Measurements from ENCODE around the gene MAFG. TPM values are rescaled to one million over a fixed set of nuclear protein-coding genes. Genes with fewer than 3 reads are reported as not detected.

The MAFG gene
- polyA plus RNA-seq, 3 donors = 10.4 to 12.3 (median 11.9) TPM

DNA sequence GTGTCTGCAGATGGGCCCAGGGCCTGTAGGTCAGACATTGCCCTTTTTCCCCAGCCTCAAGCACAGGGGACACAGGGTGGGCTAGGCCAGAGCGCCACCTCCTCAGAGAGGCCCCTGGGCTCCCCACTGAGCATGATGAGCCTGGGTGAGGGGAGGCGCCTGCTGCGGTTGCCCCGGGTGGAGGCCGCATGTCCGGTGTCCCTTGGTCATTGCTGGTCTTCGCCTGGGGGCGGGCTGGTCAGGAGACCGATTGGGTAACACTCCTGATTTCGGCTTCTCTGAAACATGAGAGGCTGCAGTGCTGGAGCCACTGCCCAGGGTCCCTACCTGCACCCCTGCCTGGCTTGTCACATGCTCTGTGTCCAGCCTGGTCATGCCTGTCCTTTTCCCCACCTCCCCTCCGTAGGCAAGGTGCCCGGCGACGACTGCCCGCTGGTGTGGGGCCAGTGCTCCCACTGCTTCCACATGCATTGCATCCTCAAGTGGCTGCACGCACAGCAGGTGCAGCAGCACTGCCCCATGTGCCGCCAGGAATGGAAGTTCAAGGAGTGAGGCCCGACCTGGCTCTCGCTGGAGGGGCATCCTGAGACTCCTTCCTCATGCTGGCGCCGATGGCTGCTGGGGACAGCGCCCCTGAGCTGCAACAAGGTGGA lies 27.9 kb downstream of the MAFG start:
- no peak for DNase-seq (ENCODE audit: low read depth in 3 of 3, low spot score in 2 of 3)

DNA sequence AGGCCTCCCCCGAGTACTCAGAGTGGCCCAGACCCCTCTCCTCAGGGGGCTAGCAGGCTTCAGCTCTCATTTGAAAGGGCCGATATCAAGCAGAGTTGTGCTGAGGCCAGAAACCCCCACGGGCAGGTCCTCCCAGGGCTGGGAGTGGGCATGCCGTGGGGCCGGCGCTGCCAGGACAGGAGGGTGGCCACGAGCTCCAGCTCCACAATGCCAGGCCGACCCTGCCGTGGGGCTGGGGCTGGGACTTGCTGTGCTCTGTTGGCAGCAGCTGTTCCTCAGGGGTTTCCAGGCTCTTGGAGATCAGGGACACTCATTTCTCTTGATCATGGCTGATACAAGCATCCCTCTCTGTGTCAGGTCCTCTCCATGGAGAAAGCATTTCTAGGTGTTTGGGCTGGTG lies 28.6 kb downstream of the MAFG start:
- no peak for DNase-seq (ENCODE audit: low read depth in 3 of 3, low spot score in 2 of 3)

DNA sequence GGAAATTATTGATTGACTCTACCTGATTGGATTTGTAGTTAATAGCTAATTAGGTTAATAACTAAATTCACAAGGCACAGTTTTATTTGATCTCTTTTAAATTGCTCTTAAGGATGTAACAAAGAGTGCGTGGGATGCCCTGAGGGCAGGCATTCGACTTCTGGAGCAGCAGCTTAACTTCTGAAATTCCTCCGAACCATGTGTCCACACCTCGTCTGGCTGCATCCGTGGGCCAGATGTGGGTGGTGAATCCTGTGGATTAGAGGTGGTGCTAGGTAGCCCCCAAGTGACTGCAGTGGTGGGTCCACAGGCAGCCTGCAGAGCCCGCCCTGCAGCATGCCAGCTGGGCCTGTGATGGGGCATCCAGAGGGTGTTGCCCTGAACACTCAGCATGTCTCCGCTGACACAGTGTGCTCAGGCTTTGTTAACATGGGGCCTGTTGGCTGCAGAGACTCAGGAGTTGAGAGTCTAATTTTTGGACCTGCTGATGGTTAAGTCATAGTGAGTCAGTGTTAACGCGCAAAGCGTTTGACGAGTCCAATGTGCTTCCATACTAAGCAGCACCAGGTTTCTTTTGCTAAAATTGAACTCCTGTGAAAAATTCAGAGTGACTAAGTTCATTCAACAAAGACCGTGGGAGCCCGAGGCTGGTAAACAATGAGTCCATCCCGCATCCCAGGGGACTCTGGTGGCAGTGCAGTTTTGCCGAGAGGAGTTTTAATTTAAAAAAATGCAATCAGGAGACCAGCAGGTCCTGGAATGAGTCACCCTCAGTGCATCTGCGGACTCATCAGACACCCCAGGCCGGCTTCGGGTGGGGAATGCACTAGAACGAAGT lies 29.3 kb downstream of the MAFG start:
- DNase-seq (ENCODE audit: low read depth in 3 of 3, low spot score in 2 of 3) = no peak

DNA sequence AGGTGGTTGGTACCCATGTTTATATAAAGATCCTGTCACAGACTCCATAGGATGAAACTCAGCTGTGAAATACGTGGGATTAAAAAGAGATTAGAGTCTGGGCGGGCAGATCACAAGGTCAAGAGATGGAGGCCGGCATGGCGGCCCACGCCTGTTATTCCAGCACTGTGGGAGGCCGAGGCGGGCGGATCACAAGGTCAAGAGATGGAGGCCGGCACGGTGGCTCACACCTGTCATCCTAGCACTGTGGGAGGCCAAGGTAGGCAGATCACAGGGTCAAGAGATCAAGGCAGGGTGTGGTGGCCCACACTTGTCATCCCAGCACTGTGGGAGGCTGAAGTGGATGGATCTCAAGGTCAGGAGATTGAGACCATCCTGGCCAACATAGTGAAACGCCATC lies 32.1 kb downstream of the MAFG start:
- no peak for DNase-seq (ENCODE audit: low read depth in 3 of 3, low spot score in 2 of 3)

DNA sequence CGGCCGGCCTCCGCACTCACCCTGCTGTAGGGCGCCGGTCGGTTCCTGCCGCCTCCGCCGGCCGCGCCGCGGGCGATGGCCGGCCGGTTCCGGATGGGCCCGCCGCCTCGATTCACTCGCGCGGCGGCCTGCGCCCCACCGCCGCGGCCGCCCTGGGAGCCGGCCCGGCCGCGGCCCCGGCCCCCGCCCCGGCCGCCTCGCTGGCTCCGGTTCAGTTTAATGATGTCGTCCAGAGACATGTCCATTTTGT lies 36.3 kb downstream of the MAFG start:
- no peak for DNase-seq (ENCODE audit: low read depth in 3 of 3, low spot score in 2 of 3)

DNA sequence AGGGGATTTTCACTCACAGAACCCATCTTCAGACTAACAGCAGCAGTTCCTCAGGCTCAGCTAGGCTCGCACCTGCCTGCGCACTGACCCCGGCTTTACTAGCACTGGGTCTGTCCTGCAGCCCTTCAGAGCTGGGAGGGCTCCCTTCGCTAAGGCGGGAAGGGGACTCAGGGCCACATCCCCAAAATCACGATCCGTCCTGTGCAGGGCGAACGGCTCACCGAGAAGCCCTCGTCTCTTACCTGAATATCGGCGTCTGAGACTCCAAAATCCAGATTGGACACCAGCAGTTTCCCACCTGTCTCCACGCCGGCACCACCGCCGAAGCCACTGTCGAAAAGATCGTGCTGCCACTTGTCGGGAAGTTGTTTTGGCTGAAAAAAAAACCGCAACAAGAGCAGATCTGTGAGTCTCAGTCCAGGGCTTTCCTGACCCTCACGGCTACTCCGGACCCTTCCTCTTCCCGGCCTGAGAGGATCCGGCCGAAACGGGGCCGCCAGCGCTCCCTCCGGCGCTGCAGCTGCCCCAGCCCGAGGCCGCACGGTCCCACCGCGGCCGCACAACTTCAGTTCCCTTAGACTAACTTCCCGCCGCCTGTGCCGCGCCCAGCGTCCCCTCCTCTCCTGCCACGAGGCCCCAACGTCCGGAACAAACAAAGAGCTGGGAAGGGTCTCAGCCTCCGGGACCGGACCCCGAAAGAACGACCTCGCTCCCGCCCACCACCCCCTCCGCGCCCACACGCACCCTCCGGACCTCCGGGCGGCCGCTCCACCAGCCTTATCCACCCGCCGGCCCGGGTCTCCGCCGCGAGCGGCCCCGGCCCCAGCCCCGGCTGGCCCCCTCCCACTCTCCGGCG lies 36.9 kb downstream of the MAFG start:
- no peak for DNase-seq (ENCODE audit: low read depth in 3 of 3, low spot score in 2 of 3)

DNA sequence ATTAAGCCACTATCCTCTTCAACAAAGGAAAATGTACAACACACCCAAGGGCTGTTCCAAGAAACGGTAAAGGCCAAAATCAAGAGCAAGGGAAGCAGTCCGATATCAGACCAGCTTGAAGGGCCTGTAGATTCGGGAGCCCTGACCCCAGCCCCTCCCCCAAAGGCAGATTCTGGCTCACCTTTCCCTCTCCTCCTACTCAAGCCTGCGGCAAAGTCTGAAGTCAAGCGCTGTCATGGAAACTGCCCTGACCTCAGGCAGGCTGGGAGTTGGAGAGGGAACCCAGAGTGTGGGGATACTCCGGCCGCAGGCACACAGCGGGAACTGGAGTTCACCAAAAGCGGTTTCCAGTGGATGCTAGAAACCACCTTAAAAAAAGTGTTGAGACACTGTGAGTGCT lies 37.9 kb downstream of the MAFG start:
- no peak for DNase-seq (ENCODE audit: low read depth in 3 of 3, low spot score in 2 of 3)

DNA sequence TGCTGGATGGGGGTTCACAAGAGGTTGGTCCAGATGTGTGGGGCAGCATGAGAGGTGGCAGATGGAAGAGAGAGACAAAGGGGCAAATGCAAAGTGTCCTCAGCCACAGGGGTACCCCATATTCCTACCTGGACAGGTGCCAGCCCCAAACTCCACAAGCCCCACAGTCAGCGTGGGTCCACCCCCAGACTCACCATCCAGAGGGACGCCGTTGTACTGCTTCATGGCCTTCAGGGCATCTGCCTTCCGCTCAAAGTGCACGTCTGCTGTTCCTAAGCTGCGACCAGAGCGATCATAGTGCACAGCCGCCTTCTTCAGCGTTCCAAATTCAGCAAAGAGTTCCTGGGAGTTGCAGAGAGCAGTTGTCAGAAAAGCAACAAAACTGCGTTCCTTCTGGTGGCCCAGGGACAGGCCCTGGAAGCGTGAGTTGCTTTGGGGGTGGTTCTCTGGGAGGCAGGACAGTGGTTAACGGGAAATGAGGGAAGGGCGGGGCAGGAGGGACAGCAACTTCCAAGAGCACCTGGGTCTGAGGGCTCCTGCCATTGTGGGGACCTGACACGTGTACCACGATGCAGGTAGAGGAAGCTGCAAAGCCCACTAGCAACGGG lies 38.4 kb downstream of the MAFG start:
- DNase-seq (ENCODE audit: low read depth in 3 of 3, low spot score in 2 of 3) = no peak

DNA sequence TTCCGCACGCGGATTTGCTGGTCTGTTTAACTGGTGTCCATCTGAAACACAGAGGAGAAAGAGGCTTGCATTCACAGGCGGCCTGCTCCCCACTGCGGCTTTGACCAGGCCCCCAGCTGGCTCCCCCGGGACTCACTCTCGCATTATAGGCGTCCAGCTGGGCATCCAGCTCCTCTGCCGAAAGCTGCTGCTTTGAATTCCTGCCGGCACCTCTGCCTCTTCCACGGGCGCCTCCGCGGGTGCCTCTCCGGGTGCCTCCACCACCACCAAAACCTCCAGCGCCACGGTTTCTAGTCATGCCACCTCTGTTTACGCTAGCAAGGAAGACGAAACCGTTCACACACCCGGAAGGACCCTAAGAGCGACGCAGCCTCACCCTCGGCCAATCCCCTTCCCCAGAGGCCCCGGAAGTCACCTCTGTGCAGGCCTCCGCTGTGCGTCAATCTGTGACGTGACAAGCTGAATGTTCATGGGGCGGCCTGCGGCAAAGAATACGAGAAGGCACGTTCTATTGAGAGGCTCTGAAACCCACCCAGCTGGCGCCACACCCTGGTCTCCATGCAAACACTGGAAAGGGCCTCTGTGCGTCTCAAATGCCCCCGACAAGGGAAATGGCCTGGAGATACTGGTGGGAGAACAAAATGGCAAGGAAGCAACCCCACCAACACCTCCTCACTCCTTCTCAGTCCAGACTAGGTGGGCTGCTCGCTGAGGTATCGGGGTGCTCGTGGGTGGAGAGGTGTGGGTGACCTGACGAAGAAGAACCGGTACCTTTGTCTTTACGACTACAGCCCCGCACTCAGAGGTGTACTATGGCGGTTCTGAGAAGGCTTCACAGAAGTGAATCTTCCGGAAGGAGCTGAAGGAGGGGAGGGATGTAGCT lies 39.2 kb downstream of the MAFG start:
- DNase-seq (ENCODE audit: low read depth in 3 of 3, low spot score in 2 of 3) = no peak

DNA sequence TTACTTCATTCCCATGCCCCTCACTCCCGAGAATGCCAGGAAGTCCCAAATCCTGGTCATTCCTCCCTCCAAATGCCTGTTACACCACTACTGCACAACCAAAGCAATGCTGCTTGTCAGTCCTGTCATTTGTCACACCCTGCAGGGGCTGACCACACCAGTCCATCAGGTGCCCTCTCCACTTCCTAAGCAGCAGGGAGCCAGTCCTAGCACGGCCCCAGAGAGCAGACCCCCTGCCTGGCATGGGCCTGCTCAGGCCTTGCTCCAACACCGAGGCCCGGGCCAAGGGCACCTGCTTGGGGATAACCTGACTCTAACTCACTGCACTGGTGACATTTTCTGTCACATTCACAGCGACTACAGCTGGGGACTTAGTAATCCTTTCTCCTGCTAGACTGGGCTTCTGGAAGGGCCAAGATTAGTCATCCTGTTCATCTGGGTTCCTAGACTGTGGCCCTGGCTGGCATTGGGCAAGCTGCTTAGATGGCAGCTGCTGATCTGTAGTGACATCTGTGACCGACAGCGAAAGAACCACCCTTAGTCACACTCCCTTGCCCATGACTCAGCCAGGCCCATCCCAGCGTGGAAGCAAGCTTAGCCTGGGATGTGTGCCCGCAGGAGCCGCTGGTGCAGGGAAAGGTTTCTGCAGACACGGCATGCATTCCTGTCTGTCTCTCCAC lies 41.5 kb downstream of the MAFG start:
- DNase-seq (ENCODE audit: low read depth in 3 of 3, low spot score in 2 of 3) = no peak

DNA sequence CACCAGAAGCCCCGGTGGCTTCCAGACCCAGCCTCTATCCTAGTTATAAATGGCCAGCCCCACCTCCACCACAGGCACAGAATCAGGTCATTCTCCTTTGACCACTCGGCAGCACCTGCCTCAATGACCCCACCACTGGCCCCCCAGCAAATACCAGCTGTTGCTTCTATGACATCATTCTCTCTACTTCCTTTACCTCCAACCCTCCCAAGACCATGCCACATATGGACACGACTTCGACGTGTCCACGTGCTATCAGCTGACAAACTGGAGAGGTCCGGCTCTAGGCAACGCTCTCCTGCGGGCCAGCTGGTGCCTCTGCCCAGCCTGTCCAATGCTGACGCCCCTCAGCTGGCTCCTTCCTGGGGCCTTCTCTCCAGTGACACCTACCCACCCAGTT lies 42.1 kb downstream of the MAFG start:
- no peak for DNase-seq (ENCODE audit: low read depth in 3 of 3, low spot score in 2 of 3)

DNA sequence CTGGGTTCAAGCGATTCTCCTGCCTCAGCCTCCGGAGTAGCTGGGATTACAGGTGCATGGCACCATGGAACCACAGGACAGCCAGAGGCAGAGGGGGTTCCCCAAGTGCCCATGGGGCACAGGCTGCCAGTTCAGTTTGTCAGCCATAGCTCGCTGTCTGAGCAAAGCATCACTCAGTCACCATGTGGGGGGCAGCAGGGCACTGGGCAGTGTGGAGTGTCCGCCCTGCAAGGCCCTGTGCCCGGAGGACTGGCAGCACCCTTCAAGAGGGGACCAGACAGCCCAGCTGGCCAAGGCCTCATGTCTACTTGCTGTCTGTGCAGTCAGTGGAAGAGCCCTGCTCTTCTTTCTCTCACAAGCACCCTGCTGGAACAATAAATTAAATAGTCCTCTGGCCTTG lies 42.6 kb downstream of the MAFG start:
- no peak for DNase-seq (ENCODE audit: low read depth in 3 of 3, low spot score in 2 of 3)

DNA sequence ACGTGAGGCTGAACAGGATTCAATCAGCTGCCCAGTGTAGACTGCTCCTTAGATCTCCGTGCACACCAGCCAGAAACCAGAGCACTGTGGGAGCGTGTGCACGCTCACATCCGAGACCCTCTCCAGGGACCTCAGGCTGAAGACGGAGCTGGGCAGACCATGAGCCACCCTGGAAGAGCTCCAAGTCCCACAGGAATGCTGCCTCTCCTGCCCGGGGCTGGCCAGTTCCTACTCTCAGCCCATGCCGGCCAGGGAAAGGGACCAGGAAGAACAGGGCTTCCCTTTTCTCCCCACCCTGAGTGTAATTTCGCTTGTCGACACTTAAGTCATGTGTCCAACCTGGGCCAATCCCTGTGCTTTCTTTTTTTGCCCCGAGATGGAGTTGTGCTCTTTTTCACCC lies 43.0 kb downstream of the MAFG start:
- no peak for DNase-seq (ENCODE audit: low read depth in 3 of 3, low spot score in 2 of 3)

DNA sequence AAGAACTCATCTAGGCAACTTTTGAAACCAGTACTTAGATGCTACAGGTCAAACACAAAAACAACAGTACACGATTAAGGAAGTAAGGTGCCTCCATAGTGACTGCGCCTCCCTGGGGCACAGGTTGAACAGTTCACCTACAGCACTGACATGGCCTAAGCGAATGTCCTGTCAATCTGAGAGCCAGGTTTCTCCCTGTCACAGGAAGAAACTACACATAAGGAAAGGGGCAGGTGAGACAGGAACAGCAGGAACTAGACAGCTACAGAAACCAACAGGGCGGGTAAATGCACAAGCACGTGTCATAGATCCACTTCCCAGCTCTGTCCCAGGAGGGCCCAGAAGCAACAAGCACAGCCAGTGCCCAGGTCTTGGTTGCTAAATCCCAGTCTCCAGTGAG lies 48.4 kb downstream of the MAFG start:
- DNase-seq (ENCODE audit: low read depth in 3 of 3, low spot score in 2 of 3) = no peak

DNA sequence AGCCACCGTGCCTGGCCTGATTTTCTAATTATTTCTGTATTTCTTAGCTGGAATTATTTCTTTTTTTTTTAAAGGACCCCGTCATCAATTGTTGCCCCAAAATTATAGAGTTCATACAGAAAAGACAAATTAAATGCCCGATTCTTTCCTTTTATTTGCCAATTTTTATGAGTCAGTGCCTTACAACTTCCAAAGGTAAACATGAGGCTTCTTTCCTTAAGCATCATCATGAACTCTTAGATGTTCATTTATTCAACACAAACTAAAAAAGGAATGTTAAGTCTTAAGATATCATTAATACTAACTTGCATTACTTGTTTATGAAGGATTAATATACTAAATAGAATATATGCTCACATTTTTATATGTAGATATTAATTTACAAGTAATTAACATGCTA lies 49.2 kb downstream of the MAFG start:
- no peak for DNase-seq (ENCODE audit: low read depth in 3 of 3, low spot score in 2 of 3)

DNA sequence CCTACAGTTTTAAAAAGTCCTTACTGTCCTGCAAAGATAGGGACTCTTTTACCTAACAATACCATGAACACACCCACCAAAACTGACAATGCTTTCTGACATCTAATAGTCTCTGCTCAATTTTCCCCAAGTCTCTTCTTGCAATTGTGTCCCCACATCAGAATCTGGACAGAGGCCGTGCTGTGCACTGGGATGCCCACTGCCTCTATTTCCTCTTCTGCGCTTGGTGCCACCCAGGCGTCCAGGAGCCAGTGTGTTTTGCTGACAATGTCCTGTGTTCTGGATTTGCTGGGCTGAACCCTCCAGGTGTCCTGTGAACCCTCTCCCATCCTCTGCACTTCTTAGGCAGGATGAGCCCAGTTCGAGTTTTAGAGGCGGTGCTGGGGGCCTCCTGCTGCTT lies 50.0 kb downstream of the MAFG start:
- no peak for DNase-seq (ENCODE audit: low read depth in 3 of 3, low spot score in 2 of 3)

DNA sequence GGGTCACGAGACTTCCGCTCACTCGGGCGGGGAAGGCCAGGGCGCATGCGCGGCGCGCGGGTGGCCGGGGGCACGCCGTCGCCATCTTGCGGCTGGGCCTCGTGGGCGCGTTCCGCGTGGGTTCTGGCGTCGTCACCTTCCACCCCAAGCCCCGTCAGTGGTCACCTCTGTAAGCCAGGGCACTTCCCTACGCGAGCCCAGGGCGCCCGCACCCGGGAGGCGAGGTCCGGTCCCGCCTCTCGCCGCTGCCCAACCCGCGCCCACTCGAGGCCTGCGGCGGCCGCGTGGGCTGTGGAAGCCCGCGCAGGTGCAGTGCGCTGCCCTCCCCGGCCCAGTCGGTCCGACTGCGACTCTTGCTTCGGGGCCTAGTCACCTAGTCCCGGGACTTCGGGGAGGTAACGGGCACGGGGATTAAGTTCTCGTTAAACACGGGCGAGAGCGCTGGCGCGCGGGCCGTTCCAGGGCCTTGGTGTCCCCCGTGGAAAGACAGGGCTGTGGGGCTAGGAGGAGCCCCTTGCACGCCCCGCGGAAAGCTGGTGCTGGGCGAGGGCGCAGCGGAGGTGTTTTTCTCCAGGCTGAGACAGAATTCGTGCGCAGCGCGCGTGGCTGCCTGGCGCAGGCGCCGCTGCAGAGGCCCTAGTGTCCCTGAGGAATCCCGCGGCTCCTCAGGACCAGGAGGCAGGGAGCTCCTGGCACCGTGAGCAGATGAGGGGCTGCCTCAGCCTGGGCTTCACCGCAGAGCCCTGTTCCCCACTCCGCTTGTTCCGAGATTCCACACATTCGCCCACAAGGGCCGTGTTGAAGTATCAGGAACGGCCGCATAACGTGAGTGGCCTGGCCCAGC lies 55.9 kb downstream of the MAFG start:
- DNase-seq (ENCODE audit: low read depth in 3 of 3, low spot score in 2 of 3) = peak in 2 of 3 donors; percentile 73 to 78

DNA sequence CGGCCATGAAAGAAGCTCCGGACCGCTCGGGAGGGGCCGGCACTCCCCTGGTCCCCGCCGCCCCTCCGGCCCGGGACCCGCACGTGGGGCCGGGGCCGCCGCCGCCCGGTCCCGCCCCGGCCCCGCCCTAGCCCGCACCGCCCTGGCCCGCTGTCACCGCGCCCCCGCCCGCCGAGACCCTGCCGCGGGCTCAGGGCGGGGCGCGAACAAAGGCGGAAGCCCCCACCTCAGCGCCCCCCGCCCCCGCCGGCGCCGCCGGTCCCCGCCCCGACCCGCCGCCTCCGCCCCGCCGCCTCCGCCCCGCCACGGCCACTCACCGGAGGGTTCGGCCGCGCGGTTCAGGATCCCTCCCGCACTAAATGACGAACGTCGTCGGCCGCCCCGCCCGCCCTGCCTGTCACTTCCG lies 56.6 kb downstream of the MAFG start, which contains the start of gene ARHGDIA:
Gene ARHGDIA, minus strand, starts transcription at position 357 of the 406 bp plus-strand sequence. CDS start 1,407 bp downstream, outside the sequence.
- DNase-seq (ENCODE audit: low read depth in 3 of 3, low spot score in 2 of 3) = no peak

Data from right renal cortex interstitium (tissue), 3 donors.